Activated CD8-positive, alpha-beta T cell treated with anti-CD3 and anti-CD28 coated beads, Interleukin-2, amount 10 ng/mL, durations not matched to agents 7 days and 5 days (primary cell): ENCODE results near the gene ATP6V0C. TPM values are rescaled to one million over a fixed set of nuclear protein-coding genes. Genes with fewer than 3 reads are reported as not detected.
"Not testable (repeated sequence)": the region's sequence is repeated elsewhere in the genome, so short reads cannot be mapped to it uniquely, and the experiment has no call there.

Source experiments
- ATAC-seq: fragments of 150-1000 bp; cut with Tn5 transposase; one replicate; pipeline ENCODE4 v1.10.0; 2021; ENCODE audit warnings: moderate library complexity
- CTCF ChIA-PET: fragments of 350-600 bp; sonication (Branson Sonifier 250); formaldehyde crosslinking; loops from one replicate; lab custom pipeline; 2021; ENCODE audit warnings: antibody characterized with exemption; lab: Charles Lee
- POLR2A ChIA-PET: fragments of 350-600 bp; sonication (Branson Sonifier 250); formaldehyde crosslinking; loops from one replicate; lab custom pipeline; 2021; ENCODE audit warnings: antibody characterized with exemption; lab: Charles Lee
- DNase-seq: peaks from one replicate; pipeline ENCODE4 v3.0.0-alpha.2; 2020
- H3K27ac Mint-ChIP-seq: one replicate; pipeline ENCODE4 v1.8.0; 2021; ENCODE audit warnings: mild to moderate bottlenecking, mixed read lengths
- H3K27me3 Mint-ChIP-seq: one replicate; pipeline ENCODE4 v1.8.0; 2021; ENCODE audit warnings: low read depth, mixed read lengths
- H3K36me3 Mint-ChIP-seq: one replicate; pipeline ENCODE4 v1.8.0; 2021; ENCODE audit warnings: low read depth, mixed read lengths
- H3K4me1 Mint-ChIP-seq: one replicate; pipeline ENCODE4 v1.8.0; 2021; ENCODE audit warnings: low read depth, mixed read lengths
- H3K4me3 Mint-ChIP-seq: one replicate; pipeline ENCODE4 v1.8.0; 2021; ENCODE audit warnings: mild to moderate bottlenecking, mixed read lengths
- H3K9me3 Mint-ChIP-seq: one replicate; pipeline ENCODE4 v1.8.0; 2022; ENCODE audit warnings: mixed read lengths; ENCODE audit not compliant: insufficient read depth
- microRNA-seq: library from miRNA; unstranded; fragments of <30 nt; microRNA quantifications from one replicate; pipeline ENCODE4 v1.2.0, GENCODE V29; 2022
- total RNA-seq, 2 experiments: library from RNA; stranded (reverse); gene quantifications; one replicate each; pipeline ENCODE4 v1.2.3, GENCODE V29; 2021

ATP6V0C gene
- total RNA-seq, 2 experiments from 2014 or later, result 105 to 110 TPM

DNA sequence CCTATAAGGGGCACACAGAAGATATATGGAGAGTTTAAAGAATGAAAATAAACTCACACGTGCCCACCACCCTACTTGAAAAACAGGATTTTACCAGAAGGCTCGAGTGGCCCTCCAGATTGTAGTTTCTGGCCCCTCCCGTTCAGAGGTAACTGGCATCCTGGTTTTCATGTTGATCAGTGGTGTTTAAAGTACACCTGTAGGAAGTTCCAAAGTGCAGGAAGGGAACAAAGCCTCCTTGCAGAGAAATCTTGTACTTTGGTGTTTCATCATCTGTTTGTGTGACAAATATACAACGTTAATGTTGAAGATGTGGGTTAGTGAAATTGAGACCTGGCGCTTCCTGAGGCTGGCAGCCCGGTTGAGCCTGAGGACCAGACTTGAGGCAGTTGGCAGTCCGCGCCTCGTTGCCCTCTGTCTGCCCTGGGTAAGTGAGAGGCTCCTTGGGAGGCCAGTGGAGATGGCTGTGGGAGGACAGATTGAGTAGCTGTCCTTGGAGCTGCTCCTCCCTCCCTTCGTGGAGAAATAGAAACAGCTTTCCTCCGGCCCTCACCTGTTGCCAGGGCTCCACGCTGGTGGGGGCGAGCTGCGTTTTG, 36.6 kb downstream of the ATP6V0C start:
- ATAC-seq, H3K4me1 Mint-ChIP-seq, H3K9me3 Mint-ChIP-seq, DNase-seq, H3K36me3 Mint-ChIP-seq, POLR2A ChIA-PET, H3K27me3 Mint-ChIP-seq, CTCF ChIA-PET, H3K4me3 Mint-ChIP-seq, H3K27ac Mint-ChIP-seq: not testable (repeated sequence)

DNA sequence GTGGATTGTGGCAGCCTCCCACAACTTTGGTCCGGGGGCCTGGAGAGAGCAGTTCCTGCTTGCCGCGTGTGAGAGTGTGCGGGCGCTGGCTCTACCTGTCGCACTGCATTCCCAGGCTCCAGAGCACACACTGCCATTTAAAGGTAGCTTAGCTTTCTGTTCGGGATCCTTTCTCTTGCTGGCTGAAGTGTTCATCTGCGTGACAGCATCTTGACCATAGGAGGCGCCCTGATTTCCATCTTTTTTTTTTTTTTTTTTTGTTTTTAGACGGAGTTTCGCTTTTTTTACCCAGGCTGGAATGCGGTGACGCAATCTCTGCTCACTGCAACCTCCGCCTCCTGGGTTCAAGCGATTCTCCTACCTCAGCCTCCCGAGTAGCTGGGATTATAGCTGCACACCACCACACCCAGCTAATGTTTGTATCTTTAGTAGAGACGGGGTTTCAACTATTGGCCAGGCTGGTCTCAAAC, 37.7 kb downstream of the ATP6V0C start:
- H3K4me3 Mint-ChIP-seq, H3K4me1 Mint-ChIP-seq, H3K36me3 Mint-ChIP-seq, DNase-seq, CTCF ChIA-PET, POLR2A ChIA-PET, ATAC-seq, H3K27me3 Mint-ChIP-seq, H3K9me3 Mint-ChIP-seq, H3K27ac Mint-ChIP-seq: not testable (repeated sequence)

DNA sequence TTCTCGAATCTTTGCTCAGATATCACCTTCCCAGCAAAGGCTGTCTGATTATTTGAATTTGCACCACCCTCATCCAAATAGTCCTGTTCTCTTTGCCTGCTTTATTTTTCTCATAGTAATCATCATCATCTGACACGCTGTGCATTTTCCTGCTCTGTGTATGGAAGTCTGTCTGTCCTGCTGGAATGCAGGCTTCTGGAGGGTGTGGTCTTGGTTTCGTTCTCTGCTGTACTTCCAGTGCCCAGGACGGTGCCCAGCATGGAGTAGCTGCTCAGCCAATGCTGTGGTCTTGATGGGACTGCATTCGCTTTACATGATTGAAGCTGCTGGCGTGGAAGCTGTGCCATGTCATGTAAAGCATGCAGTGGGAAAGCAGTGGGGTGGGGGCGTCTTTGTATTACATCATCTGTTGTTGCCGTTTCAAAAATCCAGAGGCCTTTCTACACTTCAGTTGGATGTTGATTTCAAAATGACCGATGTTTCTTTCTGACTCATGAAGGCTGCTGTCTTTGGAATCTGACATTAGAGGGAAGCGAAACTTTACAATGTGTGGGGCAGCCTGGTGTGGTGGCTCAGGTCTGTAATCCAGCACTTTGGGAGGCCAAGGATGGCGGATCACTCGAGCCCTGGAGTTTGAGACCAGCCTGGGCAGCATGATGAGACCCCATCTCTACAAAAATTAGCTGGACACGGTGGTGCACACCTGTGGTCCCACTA, 41.1 kb downstream of the ATP6V0C start:
- H3K9me3 Mint-ChIP-seq, H3K4me1 Mint-ChIP-seq, ATAC-seq, DNase-seq, CTCF ChIA-PET, H3K27ac Mint-ChIP-seq, POLR2A ChIA-PET, H3K4me3 Mint-ChIP-seq, H3K36me3 Mint-ChIP-seq, H3K27me3 Mint-ChIP-seq: not testable (repeated sequence)

DNA sequence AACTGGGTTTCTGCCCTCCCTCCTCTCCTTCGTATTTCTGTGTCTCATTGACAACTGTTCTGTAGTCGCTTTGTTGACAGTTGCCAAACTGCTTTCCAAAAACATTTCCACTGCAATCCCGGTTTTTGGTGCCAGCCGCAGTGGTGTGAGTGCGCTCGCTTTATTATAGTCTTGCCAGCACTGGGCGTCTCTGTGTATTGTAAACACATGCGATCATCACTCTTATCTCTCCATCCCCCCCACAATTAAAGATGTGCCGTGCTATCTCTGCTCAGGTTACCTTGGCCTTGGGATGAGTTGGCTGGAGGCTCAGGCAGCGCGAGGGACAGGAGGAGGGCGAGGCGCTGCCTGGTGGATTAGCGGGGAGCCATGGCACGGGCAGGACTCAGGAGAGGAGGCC, 43.4 kb downstream of the ATP6V0C start:
- H3K4me1 Mint-ChIP-seq, H3K27me3 Mint-ChIP-seq, POLR2A ChIA-PET, ATAC-seq, H3K27ac Mint-ChIP-seq, H3K9me3 Mint-ChIP-seq, H3K4me3 Mint-ChIP-seq, CTCF ChIA-PET, H3K36me3 Mint-ChIP-seq, DNase-seq: not testable (repeated sequence)

DNA sequence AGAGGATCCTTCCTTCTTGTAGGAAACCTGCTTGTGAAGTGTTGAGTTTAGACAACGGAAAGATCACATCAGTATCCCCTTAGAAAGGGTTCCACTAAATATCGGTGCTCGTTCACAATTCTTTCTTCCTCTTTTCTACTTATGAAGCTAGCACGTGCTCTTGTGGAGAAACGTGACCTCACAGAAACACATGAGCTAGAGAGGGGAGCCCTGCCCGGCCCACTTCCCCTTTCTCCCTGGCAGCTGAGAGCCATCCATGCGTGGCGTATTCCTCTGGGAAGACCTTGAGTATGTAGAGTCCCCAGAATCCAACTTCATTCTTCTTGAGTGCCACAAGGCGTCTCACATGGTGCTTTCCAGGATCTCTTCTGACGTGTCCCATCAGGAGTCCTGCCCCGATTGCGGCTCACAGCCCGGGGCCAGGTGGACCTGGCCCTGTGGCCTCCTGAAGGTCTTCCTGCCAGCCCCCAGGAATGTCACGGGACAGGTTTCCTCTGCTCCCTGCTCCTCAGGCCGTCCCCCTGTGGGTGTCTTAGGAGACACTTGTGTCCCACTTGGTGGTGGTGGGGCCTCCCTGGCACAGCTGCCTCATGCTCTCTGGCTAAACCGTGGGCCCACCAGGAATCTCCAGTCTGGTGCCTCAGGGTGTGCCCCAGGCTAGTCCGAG, 46.5 kb downstream of the ATP6V0C start:
- H3K27ac Mint-ChIP-seq, ATAC-seq, H3K36me3 Mint-ChIP-seq, CTCF ChIA-PET, POLR2A ChIA-PET, DNase-seq, H3K27me3 Mint-ChIP-seq, H3K4me3 Mint-ChIP-seq, H3K9me3 Mint-ChIP-seq, H3K4me1 Mint-ChIP-seq: not testable (repeated sequence)

DNA sequence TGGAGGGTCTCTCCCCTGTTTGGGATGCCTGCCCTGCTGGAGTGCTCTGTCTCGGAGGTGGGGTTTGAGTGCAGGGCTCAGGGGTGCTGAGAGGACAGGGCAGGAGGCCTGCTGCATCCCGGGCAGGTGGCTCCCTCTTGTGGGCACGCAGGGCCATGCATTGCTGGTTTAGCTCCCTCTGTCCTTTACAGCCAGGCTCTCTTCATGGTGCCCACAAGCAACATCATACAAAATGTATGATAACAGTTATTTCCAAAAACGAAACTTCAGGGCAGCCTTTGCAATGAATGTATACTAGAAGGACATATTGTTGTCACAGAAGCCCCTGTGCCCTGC, 47.0 kb downstream of the ATP6V0C start:
- H3K27ac Mint-ChIP-seq, H3K4me3 Mint-ChIP-seq, H3K9me3 Mint-ChIP-seq, H3K4me1 Mint-ChIP-seq, H3K27me3 Mint-ChIP-seq, CTCF ChIA-PET, POLR2A ChIA-PET, H3K36me3 Mint-ChIP-seq: not testable (repeated sequence)
- DNase-seq, result peak; percentile 79
- peak; percentile 97 for ATAC-seq

DNA sequence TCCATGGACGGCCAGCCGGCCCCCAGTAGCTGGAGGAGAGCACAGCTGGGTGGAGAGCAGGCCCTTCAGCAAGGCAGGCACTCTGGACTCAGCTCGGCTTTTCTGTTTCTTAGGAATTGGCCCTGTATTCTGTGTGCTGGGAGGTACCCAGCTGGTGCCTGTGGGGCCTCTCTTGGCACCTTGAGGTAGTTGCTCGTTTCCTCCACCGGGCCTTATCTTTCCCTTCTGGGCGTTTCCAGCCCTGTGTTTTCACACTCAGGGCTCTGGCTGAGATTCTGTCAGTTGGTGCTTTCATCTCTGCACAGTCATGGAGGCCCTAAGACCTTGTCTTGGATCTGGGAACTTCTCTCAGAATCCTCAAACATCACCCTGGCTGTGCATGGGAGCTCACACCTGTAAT, 53.8 kb downstream of the ATP6V0C start:
- H3K27me3 Mint-ChIP-seq, H3K9me3 Mint-ChIP-seq, H3K36me3 Mint-ChIP-seq, H3K4me1 Mint-ChIP-seq, POLR2A ChIA-PET, H3K27ac Mint-ChIP-seq, H3K4me3 Mint-ChIP-seq, DNase-seq, ATAC-seq, CTCF ChIA-PET: not testable (repeated sequence)

DNA sequence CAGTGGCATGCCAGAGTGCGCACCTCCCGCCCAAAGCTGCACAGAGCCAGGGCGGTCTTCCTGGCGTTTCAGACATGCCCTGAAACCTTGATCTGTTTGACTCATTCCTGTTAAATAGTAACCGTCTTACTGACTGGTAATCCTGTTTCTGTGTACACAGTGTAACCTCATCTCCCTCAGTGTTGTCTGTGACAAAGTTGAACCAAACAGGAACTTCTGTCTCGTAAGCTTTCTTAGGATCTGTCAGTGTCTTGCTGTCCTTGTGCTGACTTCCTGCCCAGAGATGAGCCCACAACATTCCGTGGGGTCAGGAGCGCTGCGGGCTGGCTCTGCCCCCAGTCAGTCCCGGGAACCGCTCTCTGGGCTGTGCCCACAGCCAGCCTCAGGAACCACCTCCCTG, 54.8 kb downstream of the ATP6V0C start:
- CTCF ChIA-PET, POLR2A ChIA-PET, H3K4me3 Mint-ChIP-seq, H3K4me1 Mint-ChIP-seq, H3K36me3 Mint-ChIP-seq, H3K27ac Mint-ChIP-seq, DNase-seq, H3K9me3 Mint-ChIP-seq, ATAC-seq, H3K27me3 Mint-ChIP-seq: not testable (repeated sequence)

Small RNA genes lying within 50 kb of the gene (microRNA-seq; reads per million reads assigned to microRNA genes)
- gene MIR3178, result not detected
- gene MIR6768, result not detected

Other genes starting within 250 kb of the ATP6V0C start
- 100 to 1,000 TPM; 260 to 268 TPM for gene RNPS1, start 245.8 kb upstream of the ATP6V0C start, total RNA-seq
- gene ABCA3, start 173.2 kb upstream of the ATP6V0C start, total RNA-seq, result 1 to 10 TPM; 6.3 to 6.8 TPM
- gene CCNF, start 84.5 kb upstream of the ATP6V0C start, total RNA-seq, result 100 to 1,000 TPM; 105 to 110 TPM
- gene TEDC2, start 53.8 kb upstream of the ATP6V0C start, total RNA-seq, result 10 to 100 TPM; 21.6 to 32.9 TPM
- gene NTN3, start 42.7 kb upstream of the ATP6V0C start, total RNA-seq, result under 1 TPM in 1 of 2 experiments, not detected in 1; 0.10 TPM
- gene TBC1D24, start 38.8 kb upstream of the ATP6V0C start, total RNA-seq, result 10 to 100 TPM; 21.1 to 22.4 TPM
- gene AMDHD2, start 6.4 kb downstream of the ATP6V0C start, total RNA-seq, result 10 to 100 TPM; 54.0 to 58.5 TPM
- gene CEMP1, start 17.5 kb downstream of the ATP6V0C start, total RNA-seq, result not detected
- 10 to 100 TPM; 41.2 to 49.6 TPM for gene PDPK1, start 24.1 kb downstream of the ATP6V0C start, total RNA-seq
- 10 to 100 TPM; 33.2 to 35.9 TPM for gene KCTD5, start 168.6 kb downstream of the ATP6V0C start, total RNA-seq
- 1 to 10 TPM in 1 of 2 experiments, under 1 TPM in 1; 0.70 to 1.0 TPM for gene PRSS27, start 206.3 kb downstream of the ATP6V0C start, total RNA-seq
- gene SRRM2, start 238.7 kb downstream of the ATP6V0C start, total RNA-seq, result 100 to 1,000 TPM; 501 to 511 TPM